Measurements from ENCODE around the gene S100A14.

The S100A14 gene

GRCh38 chr1:153616144-153616916 is at the start of gene S100A14:
Gene S100A14, minus strand, starts transcription at chr1:153616325. Its CDS starts 467 bp downstream, at chr1:153615858.
- no peak within 1 kb of the TSS for H3K4me3 Mint-ChIP-seq
- H3K36me3 Mint-ChIP-seq (ENCODE audit: low read depth) = no peaks in the 10 kb centered on the region
- no peaks in the 10 kb centered on the region for H3K9me3 Mint-ChIP-seq
- peaks cover 18% of the 10 kb centered on the region for H3K4me1 Mint-ChIP-seq (ENCODE audit: low read depth)
- no peak for DNase-seq
- H3K27ac Mint-ChIP-seq = no peak within 1 kb of the TSS
- no peaks in the 10 kb centered on the region for H3K27me3 Mint-ChIP-seq

- no peak for DNase-seq
- Mint-ChIP-seq H3K4me3 (no peak overlapping the region), H3K36me3 (ENCODE audit: low read depth) (peaks cover 14% of the 10 kb centered on the region), H3K9me3 (no peaks in the 10 kb centered on the region), H3K4me1 (ENCODE audit: low read depth) (peaks cover 26% of the 10 kb centered on the region), H3K27me3 (no peaks in the 10 kb centered on the region), H3K27ac (peak overlapping the region; percentile 64)
Measured at GRCh38 chr1:153663211-153663610, 47.1 kb upstream of the S100A14 start.

- Mint-ChIP-seq H3K9me3 (no peaks in the 10 kb centered on the region), H3K4me1 (ENCODE audit: low read depth) (peaks cover 20% of the 10 kb centered on the region), H3K36me3 (ENCODE audit: low read depth) (peaks cover 14% of the 10 kb centered on the region), H3K27me3 (no peaks in the 10 kb centered on the region), H3K27ac (peak overlapping the region; percentile 68), H3K4me3 (no peak overlapping the region)
- no peak for DNase-seq
Measured at GRCh38 chr1:153662269-153662668, 46.1 kb upstream of the S100A14 start.

- peaks cover 18% of the 10 kb centered on the region for H3K4me1 Mint-ChIP-seq (ENCODE audit: low read depth)
- peak overlapping the region; percentile 68 for H3K27ac Mint-ChIP-seq
- no peaks in the 10 kb centered on the region for H3K27me3 Mint-ChIP-seq
- H3K9me3 Mint-ChIP-seq = no peaks in the 10 kb centered on the region
- no peak for DNase-seq
- no peak overlapping the region for H3K4me3 Mint-ChIP-seq
- H3K36me3 Mint-ChIP-seq (ENCODE audit: low read depth) = peaks cover 14% of the 10 kb centered on the region
Measured at GRCh38 chr1:153661111-153661708, 45.1 kb upstream of the S100A14 start.

- peak overlapping the region; percentile 97 for H3K27ac Mint-ChIP-seq
- H3K4me1 Mint-ChIP-seq (ENCODE audit: low read depth) = peaks cover 14% of the 10 kb centered on the region
- DNase-seq = no peak
- peaks cover 14% of the 10 kb centered on the region for H3K36me3 Mint-ChIP-seq (ENCODE audit: low read depth)
- H3K27me3 Mint-ChIP-seq = no peaks in the 10 kb centered on the region
- no peaks in the 10 kb centered on the region for H3K9me3 Mint-ChIP-seq
- peak overlapping the region; percentile 97 for H3K4me3 Mint-ChIP-seq
Measured at GRCh38 chr1:153659656-153660055, 43.5 kb upstream of the S100A14 start.

GRCh38 chr1:153659175-153659534 is 43.0 kb upstream of the S100A14 start:
- H3K27ac Mint-ChIP-seq = peak overlapping the region; percentile 97
- DNase-seq = no peak
- H3K4me3 Mint-ChIP-seq = peak overlapping the region; percentile 97
- peaks cover 14% of the 10 kb centered on the region for H3K36me3 Mint-ChIP-seq (ENCODE audit: low read depth)
- H3K27me3 Mint-ChIP-seq = no peaks in the 10 kb centered on the region
- no peaks in the 10 kb centered on the region for H3K9me3 Mint-ChIP-seq
- H3K4me1 Mint-ChIP-seq (ENCODE audit: low read depth) = peaks cover 14% of the 10 kb centered on the region

GRCh38 chr1:153658400-153659174 is 42.5 kb upstream of the S100A14 start, which contains the start of gene SNAPIN:
Gene SNAPIN, plus strand, starts transcription at chr1:153658703. Its CDS starts 41 bp downstream, at chr1:153658744.
- Mint-ChIP-seq H3K27me3 (no peaks in the 10 kb centered on the region), H3K9me3 (no peaks in the 10 kb centered on the region), H3K27ac (peak within 1 kb of the TSS; percentile 97), H3K4me3 (peak within 1 kb of the TSS; percentile 97), H3K4me1 (ENCODE audit: low read depth) (peaks cover 14% of the 10 kb centered on the region), H3K36me3 (ENCODE audit: low read depth) (peaks cover 14% of the 10 kb centered on the region)
- DNase-seq = peak; percentile 95

- Mint-ChIP-seq H3K4me3 (no peak overlapping the region), H3K36me3 (ENCODE audit: low read depth) (peaks cover 14% of the 10 kb centered on the region), H3K4me1 (ENCODE audit: low read depth) (peaks cover 13% of the 10 kb centered on the region), H3K27ac (no peak overlapping the region), H3K9me3 (no peaks in the 10 kb centered on the region), H3K27me3 (no peaks in the 10 kb centered on the region)
- no peak for DNase-seq
Measured at GRCh38 chr1:153655333-153655732, 39.2 kb upstream of the S100A14 start.

GRCh38 chr1:153652805-153653500 is 36.8 kb upstream of the S100A14 start:
- Mint-ChIP-seq H3K27me3 (no peaks in the 10 kb centered on the region), H3K4me3 (no peak overlapping the region), H3K9me3 (no peaks in the 10 kb centered on the region), H3K36me3 (ENCODE audit: low read depth) (peaks cover 8% of the 10 kb centered on the region), H3K27ac (no peak overlapping the region), H3K4me1 (ENCODE audit: low read depth) (peaks cover 21% of the 10 kb centered on the region)
- no peak for DNase-seq

GRCh38 chr1:153651771-153652170 is 35.6 kb upstream of the S100A14 start:
- Mint-ChIP-seq H3K4me3 (no peak overlapping the region), H3K4me1 (ENCODE audit: low read depth) (peaks cover 28% of the 10 kb centered on the region), H3K27ac (no peak overlapping the region), H3K36me3 (ENCODE audit: low read depth) (peaks cover 20% of the 10 kb centered on the region), H3K9me3 (no peaks in the 10 kb centered on the region), H3K27me3 (no peaks in the 10 kb centered on the region)
- no peak for DNase-seq

GRCh38 chr1:153649863-153650235 is 33.7 kb upstream of the S100A14 start:
- Mint-ChIP-seq H3K4me3 (no peak overlapping the region), H3K27ac (peak overlapping the region; percentile 85), H3K9me3 (no peaks in the 10 kb centered on the region), H3K27me3 (no peaks in the 10 kb centered on the region), H3K4me1 (ENCODE audit: low read depth) (peaks cover 42% of the 10 kb centered on the region), H3K36me3 (ENCODE audit: low read depth) (peaks cover 39% of the 10 kb centered on the region)
- no peak for DNase-seq

GRCh38 chr1:153649137-153649862 is 33.2 kb upstream of the S100A14 start:
- no peaks in the 10 kb centered on the region for H3K9me3 Mint-ChIP-seq
- no peak overlapping the region for H3K4me3 Mint-ChIP-seq
- peak overlapping the region; percentile 85 for H3K27ac Mint-ChIP-seq
- peaks cover 44% of the 10 kb centered on the region for H3K36me3 Mint-ChIP-seq (ENCODE audit: low read depth)
- H3K27me3 Mint-ChIP-seq = no peaks in the 10 kb centered on the region
- peaks cover 45% of the 10 kb centered on the region for H3K4me1 Mint-ChIP-seq (ENCODE audit: low read depth)
- peak; percentile 43 for DNase-seq

- Mint-ChIP-seq H3K27ac (peak overlapping the region; percentile 82), H3K36me3 (ENCODE audit: low read depth) (peaks cover 56% of the 10 kb centered on the region), H3K9me3 (no peaks in the 10 kb centered on the region), H3K4me1 (ENCODE audit: low read depth) (peaks cover 55% of the 10 kb centered on the region), H3K27me3 (no peaks in the 10 kb centered on the region), H3K4me3 (no peak overlapping the region)
- DNase-seq = peak; percentile 31
Measured at GRCh38 chr1:153648000-153648643, 32.0 kb upstream of the S100A14 start.
